WTC11 (cell line): ENCODE measurements around the gene IQCF6. TPM values are rescaled to one million over a fixed set of nuclear protein-coding genes. Genes with fewer than 3 reads are reported as not detected.

ENCODE experiments used
- ATAC-seq: fragments of 200-7000 bp; cut with Tn5 transposase; 2 replicates; pipeline ENCODE4 v1.10.0; 2021; ENCODE audit warnings: mild to moderate bottlenecking, moderate library complexity
- Bru-seq: library from RNA; stranded (reverse); fragments of 400-500 nt; gene quantifications from one replicate; lab custom pipeline; 2021; lab: Mats Ljungman, UMichigan
- CTCF ChIA-PET: fragments of 300-600 bp; sonication (Branson Sonifier 250); formaldehyde crosslinking; loops from one replicate; lab custom pipeline; 2021; ENCODE audit warnings: antibody characterized with exemption; lab: Charles Lee
- POLR2A ChIA-PET: fragments of 350-600 bp; sonication (Branson Sonifier 250); formaldehyde crosslinking; loops from one replicate; lab custom pipeline; 2021; ENCODE audit warnings: antibody characterized with exemption; lab: Charles Lee
- DNase-seq: peaks from one replicate; pipeline ENCODE4 v3.0.0; 2021; ENCODE audit warnings: low spot score
- H3K27ac Mint-ChIP-seq: 2 replicates; pipeline ENCODE4 v1.8.0; 2021; ENCODE audit warnings: mixed read lengths
- H3K27me3 Mint-ChIP-seq: 2 replicates; pipeline ENCODE4 v1.8.0; 2021; ENCODE audit warnings: low read depth, mild to moderate bottlenecking, moderate library complexity, mixed read lengths
- H3K36me3 Mint-ChIP-seq: 2 replicates; pipeline ENCODE4 v1.8.0; 2021; ENCODE audit warnings: mixed read lengths
- H3K4me1 Mint-ChIP-seq: 2 replicates; pipeline ENCODE4 v1.8.0; 2022; ENCODE audit warnings: mixed read lengths
- H3K4me3 Mint-ChIP-seq: 2 replicates; pipeline ENCODE4 v1.8.0; 2021; ENCODE audit warnings: mild to moderate bottlenecking, moderate library complexity, mixed read lengths
- H3K9me3 Mint-ChIP-seq: 2 replicates; pipeline ENCODE4 v1.8.0; 2021; ENCODE audit warnings: mixed read lengths
- ATF3 ChIP-seq: sonication (generic); formaldehyde crosslinking; conservative IDR thresholded peaks from 2 replicates; pipeline ENCODE4 v1.8.1; 2022; ENCODE audit warnings: mild to moderate bottlenecking, missing genetic modification reagents
- ATF6 ChIP-seq: sonication (generic); formaldehyde crosslinking; IDR thresholded peaks from 2 replicates; pipeline ENCODE4 v1.8.1; 2023; ENCODE audit warnings: mild to moderate bottlenecking, missing genetic modification reagents
- CDX4 ChIP-seq: fragments of 250-450 bp; sonication (Bioruptor Pico); IDR thresholded peaks from 2 replicates; pipeline ENCODE4 v1.9.0; 2021; ENCODE audit warnings: moderate library complexity, mild to moderate bottlenecking, inconsistent platforms, borderline replicate concordance
- CTCF ChIP-seq: fragments of 200-600 bp; IDR thresholded peaks from 2 replicates; pipeline ENCODE4 v1.8.0; 2022; ENCODE audit warnings: antibody characterized with exemption
- EMX1 ChIP-seq: fragments of 250-450 bp; sonication (Bioruptor Pico); IDR thresholded peaks from 2 replicates; pipeline ENCODE4 v1.8.0; 2021; ENCODE audit warnings: mild to moderate bottlenecking
- FOXP4 ChIP-seq: sonication (generic); formaldehyde crosslinking; IDR thresholded peaks from 2 replicates; pipeline ENCODE4 v1.8.0; 2022; ENCODE audit warnings: mild to moderate bottlenecking, missing genetic modification reagents
- HMGXB4 ChIP-seq: sonication (generic); formaldehyde crosslinking; IDR thresholded peaks from 2 replicates; pipeline ENCODE4 v1.8.1; 2023; ENCODE audit warnings: mild to moderate bottlenecking, moderate library complexity, missing genetic modification reagents
- JUN ChIP-seq: sonication (generic); formaldehyde crosslinking; IDR thresholded peaks from 2 replicates; pipeline ENCODE4 v1.8.0; 2023; ENCODE audit warnings: mild to moderate bottlenecking, missing genetic modification reagents
- KAT7 ChIP-seq: sonication (generic); formaldehyde crosslinking; IDR thresholded peaks from 2 replicates; pipeline ENCODE4 v1.8.1; 2023; ENCODE audit warnings: missing genetic modification reagents, mild to moderate bottlenecking, borderline replicate concordance
- NR1H2 ChIP-seq: sonication (generic); formaldehyde crosslinking; IDR thresholded peaks from 2 replicates; pipeline ENCODE4 v1.9.0; 2021; ENCODE audit warnings: mild to moderate bottlenecking, moderate library complexity, missing genetic modification reagents
- ZBTB43 ChIP-seq: sonication (generic); formaldehyde crosslinking; IDR thresholded peaks from 2 replicates; pipeline ENCODE4 v1.8.1; 2023; ENCODE audit warnings: mild to moderate bottlenecking, missing genetic modification reagents
- ZNF219 ChIP-seq: sonication (generic); formaldehyde crosslinking; IDR thresholded peaks from 2 replicates; pipeline ENCODE4 v1.8.0; 2023; ENCODE audit warnings: missing genetic modification reagents, mild to moderate bottlenecking, borderline replicate concordance
- ZNF281 ChIP-seq: sonication (generic); formaldehyde crosslinking; IDR thresholded peaks from 2 replicates; pipeline ENCODE4 v1.8.0; 2023; ENCODE audit warnings: mild to moderate bottlenecking, missing genetic modification reagents
- ZNF416 ChIP-seq: fragments of 250-450 bp; sonication (Bioruptor Pico); IDR thresholded peaks from 2 replicates; pipeline ENCODE4 v1.9.0; 2021; ENCODE audit warnings: mild to moderate bottlenecking, inconsistent platforms
- ZSCAN18 ChIP-seq: fragments of 250-450 bp; sonication (Bioruptor Pico); IDR thresholded peaks from 2 replicates; pipeline ENCODE4 v2.1.2; 2022; ENCODE audit warnings: mild to moderate bottlenecking, moderate library complexity
- long read RNA-seq, 3 experiments: library from RNA in 1 of 3; library from capped mRNA in 1 of 3; library from polyadenylated mRNA in 1 of 3; unstranded in 2 of 3; stranded (forward) in 1 of 3; transcript quantifications; one replicate each; pipeline ENCODE4 v2.0.0, GENCODE V29; 2021
- total RNA-seq: library from RNA; stranded (reverse); gene quantifications from 3 replicates; pipeline ENCODE4 v1.2.3, GENCODE V29; 2021

IQCF6 gene
- total RNA-seq = not detected in 3 replicates
- Bru-seq, nascent RNA = not detected
- long read RNA-seq, experiment 1 = 0 reads
- long read RNA-seq, experiment 2 = 0 reads
- long read RNA-seq, experiment 3 = 0 reads

- DNase-seq (no peak), ATAC-seq (no peak)
- POLR2A ChIA-PET = no interaction called here
- H3K36me3 Mint-ChIP-seq = no peaks in the 10 kb centered on the region
- H3K9me3 Mint-ChIP-seq = 0 out of 2 replicates have a peak, but pooled peaks cover 3% of the 10 kb centered on the region
- TF ChIP-seq ATF6 (CRISPR knock-in tag) (no peak), ZNF416 (CRISPR knock-in tag) (no peak), JUN (CRISPR knock-in tag) (no peak), ZNF219 (CRISPR knock-in tag) (no peak)
- CTCF ChIA-PET = interaction anchor here (2.0 to 3.0 kb wide), 2 partner anchors 41 to 60 kb away, joined by 7 to 11 read pairs; no protein-coding TSS in a partner anchor
- H3K4me1 Mint-ChIP-seq = no peaks in the 10 kb centered on the region; the same call in 1 of the 2 replicates
- H3K4me3 Mint-ChIP-seq = no peak within 1 kb of the TSS
- H3K27ac Mint-ChIP-seq = no peak within 1 kb of the TSS
- H3K27me3 Mint-ChIP-seq = no peaks in the 10 kb centered on the region
Measured at GRCh38 chr3:51779137-51779536, at the start of gene IQCF6. IQCF6 (minus strand) TSS chr3:51779237; CDS start chr3:51779224, 13 bp downstream.

GRCh38 chr3:51828297-51828696, 49.3 kb upstream of the IQCF6 start:
- CTCF ChIA-PET = interaction anchor here (1.7 kb wide), 1 partner anchor 9 kb away, joined by 12 read pairs; no protein-coding TSS in a partner anchor
- TF ChIP-seq CDX4 (CRISPR knock-in tag) = no peak
- no peak for TF ChIP-seq FOXP4 (CRISPR knock-in tag)
- TF ChIP-seq EMX1 (CRISPR knock-in tag) = no peak
- no peak for TF ChIP-seq ZNF281 (CRISPR knock-in tag)
- no peak for TF ChIP-seq KAT7 (CRISPR knock-in tag)
- TF ChIP-seq ATF3 = no peak
- no peak for TF ChIP-seq ZBTB43
- no peak for TF ChIP-seq ZNF219 (CRISPR knock-in tag)
- no peak for TF ChIP-seq HMGXB4 (CRISPR knock-in tag)
- no peak for TF ChIP-seq ZSCAN18 (CRISPR knock-in tag)
- TF ChIP-seq CTCF = no peak
- no peak for TF ChIP-seq NR1H2 (CRISPR knock-in tag)

More at GRCh38 chr3:51828297-51828696, 49.3 kb upstream of the IQCF6 start:
- Mint-ChIP-seq H3K9me3 (peaks cover 36% of the 10 kb centered on the region), H3K27me3 (peaks cover 5% of the 10 kb centered on the region), H3K36me3 (peaks cover 17% of the 10 kb centered on the region), H3K27ac (no peak overlapping the region), H3K4me1 (peaks cover 3% of the 10 kb centered on the region; the same call in 1 of the 2 replicates), H3K4me3 (no peak overlapping the region)
- POLR2A ChIA-PET = no interaction called here
- DNase-seq = no peak
- no peak for ATAC-seq
